Sigmoid colon (tissue), 4 donors: ENCODE data around the gene C2orf42.
A peak's percentile ranks its signal among the peaks of the same experiment; 100 is the strongest.

Experiments
- CTCF ChIP-seq, 4 experiments: fragments of 450-650 bp in 3 of 4; fragments of 200-600 bp in 1 of 4; IDR thresholded peaks; one replicate each; pipeline ENCODE4 v1.5.1; 2016 to 2019; ENCODE audit warnings: antibody characterized with exemption in 4 of 4, mild to moderate bottlenecking in 3 of 4, moderate library complexity in 2 of 4
- EP300 ChIP-seq, 4 donors: sonication (generic); formaldehyde crosslinking; IDR thresholded peaks; one replicate each; pipeline ENCODE4 v1.6.1; 2017; ENCODE audit warnings: antibody characterized with exemption in 4 of 4
- POLR2A ChIP-seq, 2 donors: fragments of 450-650 bp; IDR thresholded peaks; one replicate each; pipeline ENCODE4 v1.6.1; 2016; ENCODE audit warnings: antibody characterized with exemption in 2 of 2, mild to moderate bottlenecking in 2 of 2, moderate library complexity in 2 of 2
- POLR2AphosphoS5 ChIP-seq, 4 donors: sonication (generic); formaldehyde crosslinking; IDR thresholded peaks; one replicate each; pipeline ENCODE4 v1.6.1; 2017; ENCODE audit warnings: antibody characterized with exemption in 4 of 4

- TF ChIP-seq CTCF (IDR thresholded peaks at IDR 0.05): peak; percentile 85 to 100 (median 98)
- peak; percentile 96 to 97 (median 97) for TF ChIP-seq POLR2AphosphoS5 (IDR thresholded peaks at IDR 0.05)
- peak; percentile 92 to 94 for TF ChIP-seq POLR2A (IDR thresholded peaks at IDR 0.05)
- TF ChIP-seq EP300 (IDR thresholded peaks at IDR 0.05): peak in 3 of 4 donors; percentile 52 to 95 (median 74)
These were observed 48.1 kb downstream of the C2orf42 start for GRCh38 chr2:70142590-70143313.
